HEK293 (cell line): Measurements from ENCODE around the gene FGF8.

Experiments used
- CTCF ChIA-PET: fragments of 350-600 bp; formaldehyde crosslinking; extraction: SDS; loops from one replicate; lab custom pipeline; 2021; ENCODE audit warnings: antibody characterized with exemption; lab: Yijun Ruan, JAX
- POLR2A ChIA-PET: fragments of 300-600 bp; formaldehyde crosslinking; extraction: SDS; loops from one replicate; lab custom pipeline; 2020; ENCODE audit warnings: antibody characterized with exemption, inconsistent platforms; lab: Yijun Ruan, JAX
- H3K27ac ChIP-seq: fragments of 200-500 bp; sonication (Bioruptor generic); 2 replicates; pipeline ENCODE4 v1.5.1; 2014; ENCODE audit warnings: low read depth, low read length, control low read depth, inconsistent platforms; ENCODE audit errors: extremely low read depth
- H3K36me3 ChIP-seq, 2 experiments: fragments of 200-500 bp in 1 of 2; sonication (Bioruptor generic) in 1 of 2; 1 replicate in 1 of 2; 2 replicates in 1 of 2; pipeline ENCODE4 v1.5.1; 2014 to 2017; ENCODE audit warnings: inconsistent platforms in 2 of 2, low read length in 2 of 2; ENCODE audit not compliant: control insufficient read depth in 2 of 2, insufficient read depth in 1 of 2
- H3K4me1 ChIP-seq: fragments of 200-500 bp; sonication (Bioruptor generic); 2 replicates; pipeline ENCODE4 v1.5.1; 2014; ENCODE audit warnings: mild to moderate bottlenecking, low read length, inconsistent platforms; ENCODE audit not compliant: control insufficient read depth, insufficient read depth
- H3K4me3 ChIP-seq: 2 replicates; pipeline ENCODE4 v1.5.1; 2011; ENCODE audit warnings: low read depth, mild to moderate bottlenecking, control low read depth, low read length, moderate library complexity
- H3K9me3 ChIP-seq: fragments of 200-500 bp; sonication (Bioruptor generic); 2 replicates; pipeline ENCODE4 v1.5.1; 2014; ENCODE audit warnings: low read depth, low read length, inconsistent platforms; ENCODE audit not compliant: control insufficient read depth, insufficient read depth
- GLIS2 ChIP-seq: fragments of 450-650 bp; formaldehyde crosslinking; IDR thresholded peaks from 2 replicates; pipeline ENCODE4 v1.5.1; 2016; ENCODE audit warnings: missing biosample characterization, missing genetic modification characterization
- TCF7L2 ChIP-seq: IDR thresholded peaks from 2 replicates; pipeline ENCODE4 v1.6.1; 2011; ENCODE audit warnings: low read depth, mild to moderate bottlenecking, inconsistent platforms, low read length, moderate library complexity, borderline replicate concordance
- ZNF133 ChIP-seq: fragments of 450-650 bp; formaldehyde crosslinking; IDR thresholded peaks from 2 replicates; pipeline ENCODE4 v1.5.1; 2016; ENCODE audit warnings: missing biosample characterization, missing genetic modification characterization
- ZNF146 ChIP-seq: fragments of 450-650 bp; formaldehyde crosslinking; IDR thresholded peaks from 2 replicates; pipeline ENCODE4 v1.5.1; 2016; ENCODE audit warnings: missing biosample characterization, missing genetic modification characterization
- ZNF155 ChIP-seq: fragments of 450-650 bp; formaldehyde crosslinking; IDR thresholded peaks from 2 replicates; pipeline ENCODE4 v1.5.1; 2016; ENCODE audit warnings: missing biosample characterization, missing genetic modification characterization
- ZNF211 ChIP-seq: fragments of 450-650 bp; formaldehyde crosslinking; IDR thresholded peaks from 2 replicates; pipeline ENCODE4 v1.5.1; 2016; ENCODE audit warnings: low read depth, missing biosample characterization, missing genetic modification characterization
- ZNF223 ChIP-seq: fragments of 450-650 bp; formaldehyde crosslinking; IDR thresholded peaks from 2 replicates; pipeline ENCODE4 v1.5.1; 2016; ENCODE audit warnings: missing biosample characterization, missing genetic modification characterization
- ZNF24 ChIP-seq: fragments of 450-650 bp; formaldehyde crosslinking; IDR thresholded peaks from 2 replicates; pipeline ENCODE4 v1.5.1; 2016; ENCODE audit warnings: missing biosample characterization, missing genetic modification characterization
- ZNF335 ChIP-seq: fragments of 450-650 bp; formaldehyde crosslinking; conservative IDR thresholded peaks from 2 replicates; pipeline ENCODE4 v1.5.1; 2016; ENCODE audit warnings: missing biosample characterization, missing genetic modification characterization
- ZNF37A ChIP-seq: fragments of 450-650 bp; IDR thresholded peaks from 2 replicates; pipeline ENCODE4 v1.5.1; 2018; ENCODE audit warnings: missing biosample characterization, missing genetic modification characterization
- ZNF433 ChIP-seq: fragments of 450-650 bp; formaldehyde crosslinking; IDR thresholded peaks from 2 replicates; pipeline ENCODE4 v1.5.1; 2016; ENCODE audit warnings: missing biosample characterization, missing genetic modification characterization, low read depth
- ZNF530 ChIP-seq: fragments of 450-650 bp; formaldehyde crosslinking; IDR thresholded peaks from 2 replicates; pipeline ENCODE4 v1.5.1; 2016; ENCODE audit warnings: low read depth, missing biosample characterization, missing genetic modification characterization
- ZNF626 ChIP-seq: fragments of 450-650 bp; sonication (Bioruptor Pico); formaldehyde crosslinking; IDR thresholded peaks from 2 replicates; pipeline ENCODE4 v1.5.1; 2018; ENCODE audit warnings: missing biosample characterization, missing genetic modification characterization, inconsistent platforms
- ZNF777 ChIP-seq: fragments of 450-650 bp; formaldehyde crosslinking; IDR thresholded peaks from 2 replicates; pipeline ENCODE4 v1.5.1; 2017; ENCODE audit warnings: missing biosample characterization, missing genetic modification characterization, borderline replicate concordance
- ZNF785 ChIP-seq: fragments of 450-650 bp; formaldehyde crosslinking; IDR thresholded peaks from 2 replicates; pipeline ENCODE4 v1.5.1; 2016; ENCODE audit warnings: missing biosample characterization, missing genetic modification characterization
- TF ChIP-seq, protein P1 (sequence below): fragments of 450-650 bp; formaldehyde crosslinking; IDR thresholded peaks from 2 replicates; pipeline ENCODE4 v1.5.1; 2016; ENCODE audit warnings: missing biosample characterization, missing genetic modification characterization, borderline replicate concordance
- TF ChIP-seq, protein P2 (sequence below): fragments of 450-650 bp; formaldehyde crosslinking; IDR thresholded peaks from 2 replicates; pipeline ENCODE4 v1.5.1; 2016; ENCODE audit warnings: missing biosample characterization, missing genetic modification characterization

Gene FGF8

DNA sequence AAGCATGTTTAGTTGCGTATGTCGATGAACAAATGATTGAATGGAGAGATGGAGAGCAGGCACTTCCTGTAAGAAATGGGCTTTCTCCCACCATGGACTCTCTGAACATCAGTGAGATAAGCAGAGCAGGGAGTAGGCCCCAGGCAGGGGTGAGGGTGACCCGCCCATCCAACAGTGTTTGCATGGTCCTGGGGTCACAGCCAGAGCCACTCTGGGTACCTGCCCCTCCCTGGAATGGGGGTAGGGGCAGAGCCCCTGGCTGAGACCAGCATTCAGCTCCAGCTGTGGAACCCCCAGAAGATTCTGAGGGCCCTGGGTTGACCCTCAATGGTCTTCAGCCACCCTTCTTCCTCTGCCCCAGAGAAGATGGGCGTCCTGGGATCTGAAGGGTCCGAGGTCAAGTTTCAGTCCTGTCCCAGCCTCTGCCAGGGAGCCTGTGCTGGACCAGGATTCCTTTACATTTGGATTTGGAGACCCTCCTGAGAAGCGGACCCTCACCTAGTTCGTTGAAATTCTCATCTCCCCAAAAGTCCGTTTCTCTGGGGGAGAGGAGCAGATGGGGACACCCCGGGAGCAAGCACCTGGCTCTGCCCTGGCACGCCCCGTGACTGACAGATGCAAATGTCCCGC lies 2.4 kb upstream of the FGF8 start (continued):
- TF ChIP-seq, protein P1, sequence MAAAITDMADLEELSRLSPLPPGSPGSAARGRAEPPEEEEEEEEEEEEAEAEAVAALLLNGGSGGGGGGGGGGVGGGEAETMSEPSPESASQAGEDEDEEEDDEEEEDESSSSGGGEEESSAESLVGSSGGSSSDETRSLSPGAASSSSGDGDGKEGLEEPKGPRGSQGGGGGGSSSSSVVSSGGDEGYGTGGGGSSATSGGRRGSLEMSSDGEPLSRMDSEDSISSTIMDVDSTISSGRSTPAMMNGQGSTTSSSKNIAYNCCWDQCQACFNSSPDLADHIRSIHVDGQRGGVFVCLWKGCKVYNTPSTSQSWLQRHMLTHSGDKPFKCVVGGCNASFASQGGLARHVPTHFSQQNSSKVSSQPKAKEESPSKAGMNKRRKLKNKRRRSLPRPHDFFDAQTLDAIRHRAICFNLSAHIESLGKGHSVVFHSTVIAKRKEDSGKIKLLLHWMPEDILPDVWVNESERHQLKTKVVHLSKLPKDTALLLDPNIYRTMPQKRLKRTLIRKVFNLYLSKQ (tag by site-specific recombination) = no peak
- TF ChIP-seq, protein P2, sequence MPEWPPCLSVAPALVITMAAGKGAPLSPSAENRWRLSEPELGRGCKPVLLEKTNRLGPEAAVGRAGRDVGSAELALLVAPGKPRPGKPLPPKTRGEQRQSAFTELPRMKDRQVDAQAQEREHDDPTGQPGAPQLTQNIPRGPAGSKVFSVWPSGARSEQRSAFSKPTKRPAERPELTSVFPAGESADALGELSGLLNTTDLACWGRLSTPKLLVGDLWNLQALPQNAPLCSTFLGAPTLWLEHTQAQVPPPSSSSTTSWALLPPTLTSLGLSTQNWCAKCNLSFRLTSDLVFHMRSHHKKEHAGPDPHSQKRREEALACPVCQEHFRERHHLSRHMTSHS (tag by site-specific recombination) = no peak
- no peak for TF ChIP-seq TCF7L2
- no peak for TF ChIP-seq ZNF530 (tag by site-specific recombination)
- TF ChIP-seq ZNF433 (tag by site-specific recombination) = no peak
- no peak for TF ChIP-seq ZNF777 (tag by site-specific recombination)
- no peak for TF ChIP-seq ZNF223 (tag by site-specific recombination)
- TF ChIP-seq ZNF211 (tag by site-specific recombination) = no peak

DNA sequence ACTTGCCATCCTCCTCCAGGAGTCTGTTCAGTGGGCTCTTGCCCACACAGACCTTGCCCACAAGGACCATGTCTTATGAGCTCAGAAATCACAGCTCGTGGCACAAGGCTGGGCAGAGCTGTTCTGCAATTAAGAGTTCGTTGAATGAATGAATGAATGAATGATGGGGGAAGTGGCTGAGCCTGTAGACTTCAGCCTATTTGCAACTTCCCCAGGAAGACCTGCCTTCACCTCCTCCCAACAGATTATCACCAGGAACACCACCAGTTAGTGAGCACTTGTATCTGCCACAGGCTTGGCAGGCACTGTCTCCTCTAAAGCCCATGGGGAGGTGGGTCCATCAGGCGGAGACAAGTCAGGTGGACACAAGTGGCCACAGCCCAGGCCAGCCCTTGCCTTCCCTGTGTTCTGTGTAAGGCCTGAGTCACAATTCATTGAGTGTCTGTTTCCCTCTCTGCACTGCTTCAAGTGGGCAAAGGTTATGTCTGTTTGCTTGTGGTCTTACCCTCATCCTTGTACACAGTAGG lies 1.8 kb upstream of the FGF8 start:
- Histone ChIP-seq H3K4me1 (peaks cover 18% of the 10 kb centered on the region), H3K4me3 (no peak overlapping the region), H3K36me3 (peaks cover 0 to 9% of the 10 kb centered on the region in 2 experiments; a peak in 1 of 3 replicates), H3K27ac (no peak overlapping the region), H3K9me3 (no peaks in the 10 kb centered on the region)
- POLR2A ChIA-PET = no interaction called here
- TF ChIP-seq ZNF133 (tag by site-specific recombination) (no peak), ZNF155 (no peak), GLIS2 (0 out of 2 replicates have a peak, but pooled peaks have one; percentile 8), ZNF37A (tag by site-specific recombination) (no peak), ZNF24 (tag by site-specific recombination) (peak; percentile 94), ZNF335 (tag by site-specific recombination) (no peak)
- CTCF ChIA-PET = interaction anchor here (0.6 to 8.1 kb wide), 3 partner anchors 20 to 310 kb away, joined by 3 to 203 read pairs (median 4); no protein-coding TSS in a partner anchor

DNA sequence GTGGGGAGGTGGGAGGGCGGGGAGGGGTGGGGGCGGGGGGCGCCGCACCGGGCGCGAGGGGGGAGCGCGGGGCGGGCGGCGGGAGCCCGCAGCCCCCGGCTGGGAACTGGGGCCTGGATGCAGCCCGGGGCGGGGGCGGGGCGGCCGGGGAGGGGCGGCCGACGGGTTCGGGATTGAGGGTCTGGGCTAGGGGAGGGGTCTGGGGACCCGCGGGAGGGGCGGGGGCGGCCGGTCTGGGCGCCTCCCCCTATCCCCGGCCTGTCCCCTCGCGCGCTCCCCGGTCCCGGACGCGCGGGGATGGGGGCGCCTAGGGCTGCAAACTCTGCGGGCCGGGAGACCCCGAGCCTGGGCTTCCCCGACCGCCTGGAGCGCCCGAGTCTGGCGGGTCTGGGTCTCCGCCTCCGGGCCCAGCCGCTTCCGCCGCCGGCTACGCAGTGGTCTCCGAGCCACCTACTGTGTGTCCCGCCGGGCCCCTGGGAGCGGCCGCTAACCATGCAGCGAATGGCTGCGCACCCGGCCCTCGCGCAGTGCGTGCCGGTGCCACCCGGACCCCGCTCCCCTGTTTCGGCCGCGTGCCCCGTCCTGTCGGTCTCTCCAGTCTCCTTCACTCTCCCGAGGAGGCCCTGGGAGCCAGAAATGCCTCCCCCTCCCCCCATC lies 375 bp upstream of the FGF8 start:
- POLR2A ChIA-PET = no interaction called here
- Histone ChIP-seq H3K27ac (no peak overlapping the region), H3K9me3 (no peaks in the 10 kb centered on the region), H3K4me1 (peaks cover 16% of the 10 kb centered on the region), H3K4me3 (no peak overlapping the region; the same call in 1 of the 2 replicates), H3K36me3 (no peaks in the 10 kb centered on the region)
- CTCF ChIA-PET = interaction anchor here (0.6 to 0.7 kb wide), 3 partner anchors 13 to 77 kb away, joined by 3 to 7 read pairs (median 5); no protein-coding TSS in a partner anchor
- TF ChIP-seq ZNF146 (no peak), ZNF785 (no peak), ZNF626 (tag by site-specific recombination) (no peak), ZNF335 (tag by site-specific recombination) (no peak)
